Lower leg skin (tissue), 3 donors: ENCODE measurements around the gene TMTC1.

ENCODE experiments used
- CTCF ChIP-seq, 3 donors: fragments of 450-650 bp; IDR thresholded peaks; one replicate each; pipeline ENCODE4 v1.5.1; 2016; ENCODE audit warnings: antibody characterized with exemption in 3 of 3, mild to moderate bottlenecking in 3 of 3, moderate library complexity in 2 of 3
- POLR2A ChIP-seq, 2 donors: fragments of 450-650 bp; IDR thresholded peaks; one replicate each; pipeline ENCODE4 v1.6.1; 2016 to 2017; ENCODE audit warnings: antibody characterized with exemption in 2 of 2, mild to moderate bottlenecking in 1 of 2, moderate library complexity in 1 of 2

GRCh38 chr12:29763301-29763683 lies 20.4 kb downstream of the TMTC1 start:
- TF ChIP-seq POLR2A (IDR thresholded peaks at IDR 0.05) = no peak
- no peak for TF ChIP-seq CTCF (IDR thresholded peaks at IDR 0.05)
